IPS-NIHi7 (cell line): ENCODE measurements around the gene TBC1D22A.
"Not testable (repeated sequence)": the region's sequence is repeated elsewhere in the genome, so short reads cannot be mapped to it uniquely, and the experiment has no call there.

Experiments used
- DNase-seq: peaks from one replicate; pipeline ENCODE4 v3.0.0; 2012; ENCODE audit warnings: mixed read lengths; ENCODE audit errors: extremely low spot score

Gene TBC1D22A

GRCh38 chr22:47047321-47048122 is 285.1 kb downstream of the TBC1D22A start:
- DNase-seq, result no peak

- DNase-seq, result no peak
These were observed 285.9 kb downstream of the TBC1D22A start for GRCh38 chr22:47048123-47049077.

GRCh38 chr22:47049078-47049624 is 286.7 kb downstream of the TBC1D22A start:
- DNase-seq, result no peak

GRCh38 chr22:47049736-47050400 is 287.4 kb downstream of the TBC1D22A start:
- DNase-seq, result not testable (repeated sequence)

GRCh38 chr22:47050401-47051051 is 288.1 kb downstream of the TBC1D22A start:
- DNase-seq, result no peak

GRCh38 chr22:47051441-47052071 is 289.1 kb downstream of the TBC1D22A start:
- DNase-seq, result no peak

GRCh38 chr22:47052236-47053012 is 290.0 kb downstream of the TBC1D22A start:
- DNase-seq, result no peak

GRCh38 chr22:47053013-47053725 is 290.7 kb downstream of the TBC1D22A start:
- no peak for DNase-seq

GRCh38 chr22:47053726-47054141 is 291.3 kb downstream of the TBC1D22A start:
- no peak for DNase-seq

GRCh38 chr22:47054231-47055072 is 292.0 kb downstream of the TBC1D22A start:
- DNase-seq, result no peak

GRCh38 chr22:47055073-47055355 is 292.6 kb downstream of the TBC1D22A start:
- DNase-seq, result no peak

GRCh38 chr22:47055461-47055860 is 293.0 kb downstream of the TBC1D22A start:
- DNase-seq, result no peak

GRCh38 chr22:47055921-47056320 is 293.5 kb downstream of the TBC1D22A start:
- no peak for DNase-seq

GRCh38 chr22:47056361-47056760 is 293.9 kb downstream of the TBC1D22A start:
- DNase-seq, result no peak

- DNase-seq, result no peak
These were observed 294.5 kb downstream of the TBC1D22A start for GRCh38 chr22:47056776-47057470.

GRCh38 chr22:47057916-47058585 is 295.6 kb downstream of the TBC1D22A start:
- no peak for DNase-seq

GRCh38 chr22:47059076-47059475 is 296.6 kb downstream of the TBC1D22A start:
- no peak for DNase-seq
